OCI-LY3 (cell line): ENCODE measurements around the gene MRPS27.

Source experiments
- H2AFZ ChIP-seq: fragments of 200-600, 300-600 bp; shearing (Covaris generic); 2 replicates; pipeline ENCODE4 v1.6.0; 2014; ENCODE audit warnings: antibody characterized with exemption, low read depth, low read length
- H3K27ac ChIP-seq: fragments of 200-600, 300-600 bp; sonication (generic); 2 replicates; pipeline ENCODE4 v1.5.1; 2014; ENCODE audit warnings: mild to moderate bottlenecking, low read length, moderate library complexity, mixed read lengths
- H3K27me3 ChIP-seq: fragments of 200-600, 300-600 bp; sonication (generic); 2 replicates; pipeline ENCODE4 v1.6.1; 2014; ENCODE audit warnings: low read depth, low read length, mixed read lengths
- H3K36me3 ChIP-seq: fragments of 200-600, 300-600 bp; sonication (generic); replicated peaks from 2 replicates; pipeline ENCODE3; 2014; ENCODE audit warnings: low read depth, low read length, mixed read lengths
- H3K4me1 ChIP-seq: fragments of 300-600, 200-600 bp; sonication (generic); 2 replicates; pipeline ENCODE4 v1.6.1; 2014; ENCODE audit warnings: low read length, mixed read lengths
- H3K4me2 ChIP-seq: fragments of 200-600, 300-600 bp; sonication (generic); 2 replicates; pipeline ENCODE4 v1.6.1; 2014; ENCODE audit warnings: low read length, mixed read lengths
- H3K4me3 ChIP-seq: fragments of 300-600, 200-600 bp; sonication (generic); 2 replicates; pipeline ENCODE4 v1.5.1; 2014; ENCODE audit warnings: antibody characterized with exemption, mild to moderate bottlenecking, low read length, moderate library complexity
- H3K79me2 ChIP-seq: fragments of 300-600, 200-600 bp; shearing (Covaris generic); 2 replicates; pipeline ENCODE4 v1.6.1; 2014; ENCODE audit warnings: mild to moderate bottlenecking, low read length, mixed read lengths
- H3K9ac ChIP-seq: fragments of 300-600, 200-600 bp; shearing (Covaris generic); 2 replicates; pipeline ENCODE4 v1.6.0; 2014; ENCODE audit warnings: mild to moderate bottlenecking, low read length, moderate library complexity
- H3K9me3 ChIP-seq: fragments of 200-600, 300-600 bp; shearing (Covaris generic); 2 replicates; pipeline ENCODE4 v1.6.1; 2014; ENCODE audit warnings: low read length, mixed read lengths; ENCODE audit not compliant: insufficient read depth
- H4K20me1 ChIP-seq: fragments of 200-600, 300-600 bp; sonication (generic); 2 replicates; pipeline ENCODE4 v1.6.1; 2016; ENCODE audit warnings: low read length, mixed read lengths; ENCODE audit not compliant: insufficient read depth
- CTCF ChIP-seq: fragments of 200-600, 300-600 bp; sonication (generic); IDR thresholded peaks from 2 replicates; pipeline ENCODE4 v1.5.1; 2014; ENCODE audit warnings: antibody characterized with exemption, low read length, low read depth
- EZH2phosphoT487 ChIP-seq: fragments of 200-600 bp; shearing (Covaris generic); IDR thresholded peaks from 2 replicates; pipeline ENCODE4 v1.6.1; 2018; ENCODE audit warnings: antibody characterized with exemption, mixed run types, low read depth

Gene MRPS27

GRCh38 chr5:72291601-72292000 lies 28.4 kb downstream of the MRPS27 start:
- H3K9ac ChIP-seq = no peak overlapping the region
- H3K36me3 ChIP-seq = peaks cover 19% of the 10 kb centered on the region
- H3K4me2 ChIP-seq = no peak overlapping the region

GRCh38 chr5:72290356-72291133 lies 29.5 kb downstream of the MRPS27 start:
- Histone ChIP-seq H3K27ac (no peak overlapping the region), H3K9me3 (no peaks in the 10 kb centered on the region), H3K27me3 (no peaks in the 10 kb centered on the region), H3K36me3 (peaks cover 19% of the 10 kb centered on the region), H2AFZ (no peak overlapping the region), H3K9ac (no peak overlapping the region), H3K4me3 (no peak overlapping the region), H3K4me2 (no peak overlapping the region), H3K79me2 (no peaks in the 10 kb centered on the region), H4K20me1 (no peaks in the 10 kb centered on the region), H3K4me1 (peaks cover 7% of the 10 kb centered on the region)
- no peak for TF ChIP-seq CTCF
- no peak for TF ChIP-seq EZH2phosphoT487

More at GRCh38 chr5:72291601-72292000, 28.4 kb downstream of the MRPS27 start:
- Histone ChIP-seq H3K79me2 (no peaks in the 10 kb centered on the region), H4K20me1 (no peaks in the 10 kb centered on the region), H3K4me1 (peaks cover 5% of the 10 kb centered on the region; the same call in 1 of the 2 replicates), H3K27ac (no peak overlapping the region), H2AFZ (no peak overlapping the region), H3K9me3 (no peaks in the 10 kb centered on the region), H3K4me3 (no peak overlapping the region), H3K27me3 (no peaks in the 10 kb centered on the region)
- no peak for TF ChIP-seq EZH2phosphoT487
- TF ChIP-seq CTCF = no peak

GRCh38 chr5:72288924-72289323 lies 31.1 kb downstream of the MRPS27 start:
- H3K9ac ChIP-seq = no peak overlapping the region
- H3K27me3 ChIP-seq = no peaks in the 10 kb centered on the region
- no peak overlapping the region for H3K4me3 ChIP-seq
- no peak overlapping the region for H3K4me2 ChIP-seq
- H4K20me1 ChIP-seq = no peaks in the 10 kb centered on the region
- no peaks in the 10 kb centered on the region for H3K9me3 ChIP-seq
- H3K27ac ChIP-seq = no peak overlapping the region
- peaks cover 15% of the 10 kb centered on the region for H3K36me3 ChIP-seq
- peaks cover 10% of the 10 kb centered on the region for H3K4me1 ChIP-seq
- no peak overlapping the region for H2AFZ ChIP-seq
- TF ChIP-seq CTCF (no peak), EZH2phosphoT487 (no peak)
- no peaks in the 10 kb centered on the region for H3K79me2 ChIP-seq

- Histone ChIP-seq H4K20me1 (no peaks in the 10 kb centered on the region), H3K9ac (no peak overlapping the region), H3K27me3 (no peaks in the 10 kb centered on the region), H3K36me3 (peaks cover 17% of the 10 kb centered on the region), H3K79me2 (no peaks in the 10 kb centered on the region), H3K27ac (no peak overlapping the region), H3K4me2 (no peak overlapping the region), H2AFZ (no peak overlapping the region), H3K4me3 (no peak overlapping the region), H3K4me1 (peaks cover 10% of the 10 kb centered on the region), H3K9me3 (no peaks in the 10 kb centered on the region)
- TF ChIP-seq EZH2phosphoT487 = no peak
- TF ChIP-seq CTCF = no peak
These were observed 33.2 kb downstream of the MRPS27 start for GRCh38 chr5:72286798-72287197.
